AG09319 (cell line): Measurements from ENCODE around the gene PIGW.
A peak's percentile ranks its signal among the peaks of the same experiment; 100 is the strongest.

Experiments
- DNase-seq: peaks from one replicate; pipeline ENCODE4 v3.0.0-alpha.2; 2010; ENCODE audit warnings: low read depth; ENCODE audit errors: extremely low read depth
- CTCF ChIP-seq: IDR thresholded peaks from 2 replicates; pipeline ENCODE4 v1.5.1; 2011; ENCODE audit warnings: low read depth, mild to moderate bottlenecking, inconsistent platforms, low read length, moderate library complexity

The PIGW gene, protein sequence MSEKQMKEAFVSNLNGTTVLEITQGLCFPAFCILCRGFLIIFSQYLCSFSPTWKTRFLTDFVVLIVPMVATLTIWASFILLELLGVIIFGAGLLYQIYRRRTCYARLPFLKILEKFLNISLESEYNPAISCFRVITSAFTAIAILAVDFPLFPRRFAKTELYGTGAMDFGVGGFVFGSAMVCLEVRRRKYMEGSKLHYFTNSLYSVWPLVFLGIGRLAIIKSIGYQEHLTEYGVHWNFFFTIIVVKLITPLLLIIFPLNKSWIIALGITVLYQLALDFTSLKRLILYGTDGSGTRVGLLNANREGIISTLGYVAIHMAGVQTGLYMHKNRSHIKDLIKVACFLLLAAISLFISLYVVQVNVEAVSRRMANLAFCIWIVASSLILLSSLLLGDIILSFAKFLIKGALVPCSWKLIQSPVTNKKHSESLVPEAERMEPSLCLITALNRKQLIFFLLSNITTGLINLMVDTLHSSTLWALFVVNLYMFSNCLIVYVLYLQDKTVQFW

DNA sequence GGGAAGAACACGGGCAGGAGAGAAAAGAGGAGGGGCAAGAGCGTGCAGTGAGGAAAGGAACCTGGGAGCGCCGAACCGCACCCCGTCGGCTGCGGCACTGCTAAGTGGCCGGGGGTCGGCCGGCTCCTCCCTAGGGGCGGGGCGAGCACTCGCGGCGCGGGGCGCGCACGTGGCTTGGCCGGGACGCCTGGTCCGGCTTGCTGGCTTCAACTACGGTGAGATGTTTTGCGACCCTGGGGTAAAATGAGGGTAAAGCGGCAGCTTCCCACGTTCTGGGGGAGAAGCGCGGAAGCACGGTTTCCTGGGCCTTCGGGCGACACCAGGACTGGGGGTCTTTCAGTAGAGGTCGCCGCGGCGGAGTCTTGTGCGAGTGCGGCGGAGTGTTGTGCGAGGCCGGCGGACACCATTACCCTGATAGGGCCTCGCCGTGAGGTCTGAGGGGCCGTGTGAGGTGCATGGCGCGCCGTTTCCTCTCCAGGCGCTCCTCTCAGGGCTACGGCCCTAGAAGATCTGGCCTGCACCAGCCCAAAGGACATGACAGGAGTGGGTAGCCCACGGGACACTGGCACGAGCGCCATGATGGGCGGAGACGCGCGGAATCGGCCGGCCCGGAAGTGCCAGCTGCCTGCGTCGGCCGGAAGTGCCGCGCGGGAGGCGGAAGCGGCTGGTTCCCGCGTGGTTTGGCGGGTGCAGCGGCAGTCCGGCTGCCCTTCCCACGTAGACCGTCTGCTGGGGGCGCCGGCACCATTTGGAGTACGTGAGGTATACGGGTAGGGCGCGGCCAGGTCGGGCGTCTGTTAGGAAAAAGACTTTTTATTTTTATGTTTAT, at the start of gene PIGW, which contains the start of gene MYO19:
TSS of gene PIGW (plus strand) at position 148 of the 829 bp plus-strand sequence. CDS start 2,115 bp downstream, outside the sequence.
TSS of gene MYO19 (minus strand) at position 29 of the 829 bp plus-strand sequence. CDS start 2,330 bp downstream, outside the sequence.
- TF ChIP-seq CTCF, result peak; percentile 2; the same call in 1 of the 2 replicates

DNA sequence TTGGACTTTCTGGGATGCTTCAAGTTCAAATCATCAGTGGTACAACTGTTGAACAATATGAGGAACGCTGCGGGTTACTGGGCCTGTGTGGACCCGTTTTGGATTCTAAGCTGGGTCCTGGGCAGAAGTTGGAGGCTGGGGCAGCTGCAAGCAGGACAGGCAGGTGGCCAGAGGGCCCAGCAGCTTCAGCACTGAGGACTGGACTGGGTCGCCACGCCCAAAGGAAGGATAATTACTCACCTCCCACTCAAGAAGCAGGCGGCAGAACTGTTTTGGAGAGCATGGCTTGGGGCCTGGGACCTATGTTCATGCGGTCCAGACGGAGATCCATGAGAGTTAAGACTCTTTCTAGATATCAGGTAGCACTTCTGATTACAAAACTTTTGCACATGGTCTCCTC, 49.8 kb upstream of the PIGW start:
- no peak for DNase-seq
- no peak for TF ChIP-seq CTCF

More for the DNA sequence above, at the start of gene PIGW, which contains the start of gene MYO19:
- peak; percentile 64 for DNase-seq

DNA sequence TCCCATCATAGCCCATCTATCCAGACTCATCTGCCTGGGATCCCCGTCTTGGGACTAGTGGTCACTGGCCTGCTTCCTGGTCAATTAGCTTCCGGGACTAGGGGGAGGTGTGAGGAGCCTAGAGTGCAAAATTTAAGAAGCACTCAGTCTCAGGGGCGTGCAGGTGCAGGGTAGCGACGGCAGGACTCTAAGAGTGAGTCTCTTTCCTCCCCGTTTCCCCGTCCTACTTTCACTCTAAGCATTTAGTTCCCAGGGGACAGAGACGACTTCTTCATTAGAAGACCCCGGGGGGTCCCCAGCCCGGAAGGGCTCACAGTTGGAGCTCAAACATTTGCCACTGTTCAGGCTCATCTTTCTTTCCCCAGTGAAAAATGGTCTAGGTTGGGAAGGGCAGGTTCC, 49.0 kb upstream of the PIGW start:
- TF ChIP-seq CTCF, result no peak
- DNase-seq, result no peak

GRCh38 chr17:36486204-36487194, 48.3 kb upstream of the PIGW start, which contains the start of gene ZNHIT3:
ZNHIT3 (plus strand) TSS chr17:36486681; CDS start chr17:36486700, 19 bp downstream.
- DNase-seq, result peak; percentile 79
- no peak for TF ChIP-seq CTCF

- DNase-seq, result no peak
- TF ChIP-seq CTCF, result no peak
Observed at GRCh38 chr17:36493956-36494355, 40.8 kb upstream of the PIGW start.

GRCh38 chr17:36494674-36495073, 40.1 kb upstream of the PIGW start:
- no peak for TF ChIP-seq CTCF
- no peak for DNase-seq
